Stimulated activated CD4-positive, alpha-beta T cell treated with anti-CD3 and anti-CD28 coated beads, Interleukin-4, amount 100 ng/mL, for 48 hours (primary cell): ENCODE results near the gene DGLUCY.
A peak's percentile ranks its signal among the peaks of the same experiment; 100 is the strongest.
"Not testable (repeated sequence)": the region's sequence is repeated elsewhere in the genome, so short reads cannot be mapped to it uniquely, and the experiment has no call there.

Experiments used
- DNase-seq, 2 donors: peaks; one replicate each; pipeline ENCODE4 v3.0.0-alpha.2; 2020; ENCODE audit warnings: low read depth in 2 of 2

The DGLUCY gene

GRCh38 chr14:91113829-91114078 lies at the start of gene DGLUCY:
Gene DGLUCY (plus strand): TSS chr14:91114073. CDS start chr14:91160295, 46,222 bp downstream.
- DNase-seq = peak in 1 of 2 donors; percentile 62

DNA sequence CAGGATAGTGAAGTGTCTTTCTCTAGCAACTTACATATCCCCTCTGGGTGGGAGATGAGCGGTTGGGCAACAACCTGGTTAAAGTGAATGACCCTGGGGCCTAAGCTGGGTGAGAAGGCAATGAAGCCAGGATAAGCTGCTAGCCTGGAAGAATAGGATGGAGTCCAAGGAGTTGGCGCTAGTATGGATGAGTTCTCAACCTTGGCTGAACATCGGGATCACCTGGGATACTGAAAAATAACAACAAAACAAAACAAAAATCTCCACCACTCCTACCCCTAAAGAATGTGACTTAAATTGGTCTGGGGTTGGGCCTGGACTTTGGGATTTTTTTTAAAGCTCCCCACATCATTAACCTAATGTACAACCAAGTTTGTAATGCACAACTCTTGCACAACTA lies 48.6 kb upstream of the DGLUCY start:
- no peak for DNase-seq

- DNase-seq = no peak
Measured at GRCh38 chr14:91067186-91067585, 46.7 kb upstream of the DGLUCY start.

DNA sequence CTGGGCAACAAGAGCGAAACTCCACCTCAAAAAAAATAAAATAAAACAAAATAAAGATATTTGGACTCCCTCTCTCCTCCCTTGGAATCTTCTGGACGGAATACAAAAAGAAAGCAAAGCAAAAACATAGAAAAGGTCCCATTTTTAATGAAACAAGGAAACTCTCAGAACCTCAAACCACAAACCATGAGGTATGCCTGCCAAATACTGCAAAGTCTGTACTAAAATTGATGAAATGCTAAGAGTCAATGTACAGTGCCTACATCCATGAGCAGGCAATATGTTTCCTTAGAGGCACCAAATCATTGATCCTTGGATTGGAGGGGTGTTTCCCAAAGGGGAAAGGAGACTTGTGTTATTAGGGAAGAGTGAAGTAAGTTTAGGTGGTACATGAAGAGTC lies 45.2 kb upstream of the DGLUCY start:
- DNase-seq = no peak

GRCh38 chr14:91070572-91070971 lies 43.3 kb upstream of the DGLUCY start:
- DNase-seq = no peak

GRCh38 chr14:91075553-91075952 lies 38.3 kb upstream of the DGLUCY start:
- DNase-seq = no peak

DNA sequence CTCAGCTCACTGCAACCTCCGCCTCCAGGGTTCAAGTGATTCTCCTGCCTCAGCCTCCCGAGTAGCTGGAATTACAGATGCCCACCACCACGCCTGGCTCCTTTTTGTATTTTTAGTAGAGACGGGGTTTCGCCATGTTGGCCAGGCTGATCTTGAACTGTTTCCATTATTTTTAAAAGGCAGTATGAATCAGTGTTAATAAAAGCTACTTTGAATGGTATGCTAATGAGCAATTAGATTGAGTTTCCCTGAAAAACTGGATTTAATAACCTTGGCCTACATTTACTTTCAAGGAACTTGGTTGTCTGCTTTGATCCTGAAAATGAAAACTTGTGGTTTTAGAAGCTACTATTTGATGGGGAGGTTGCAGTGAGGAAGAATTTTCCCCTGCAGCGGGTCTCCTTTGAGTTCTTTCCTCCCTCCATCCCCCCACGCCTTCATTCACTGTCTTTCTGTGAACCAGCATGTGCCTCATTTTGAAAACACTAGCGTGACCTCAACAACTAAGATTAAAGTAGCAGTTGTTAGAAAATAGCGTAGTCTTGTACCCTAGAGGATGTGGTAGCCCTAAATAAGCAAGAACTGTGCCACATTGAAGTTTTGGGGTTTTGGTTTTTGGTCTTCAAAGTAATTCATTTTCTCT lies 35.7 kb upstream of the DGLUCY start:
- peak in 1 of 2 donors; percentile 58 for DNase-seq

- DNase-seq = no peak
Measured at GRCh38 chr14:91080071-91080470, 33.8 kb upstream of the DGLUCY start.

GRCh38 chr14:91082282-91082681 lies 31.6 kb upstream of the DGLUCY start:
- DNase-seq = no peak

DNA sequence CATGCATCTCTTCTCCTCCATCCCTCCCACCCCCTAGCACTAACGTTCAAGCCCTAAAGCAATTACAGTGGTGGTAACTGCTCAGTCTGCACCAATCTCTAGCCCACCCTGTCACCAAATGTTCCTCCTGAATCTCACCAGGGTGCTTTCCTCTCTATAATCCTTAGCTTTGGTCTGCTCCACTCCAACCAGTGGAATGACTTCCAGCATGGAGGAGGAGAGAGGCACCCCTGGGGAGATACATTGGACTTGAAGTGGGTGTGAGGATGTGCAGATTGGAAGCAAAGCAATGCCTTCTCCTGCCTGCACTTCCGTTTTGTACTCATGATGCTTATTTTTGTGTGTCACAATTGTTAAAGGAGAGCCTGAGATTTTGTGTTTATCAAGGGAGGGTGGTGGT lies 29.4 kb upstream of the DGLUCY start:
- no peak for DNase-seq

DNA sequence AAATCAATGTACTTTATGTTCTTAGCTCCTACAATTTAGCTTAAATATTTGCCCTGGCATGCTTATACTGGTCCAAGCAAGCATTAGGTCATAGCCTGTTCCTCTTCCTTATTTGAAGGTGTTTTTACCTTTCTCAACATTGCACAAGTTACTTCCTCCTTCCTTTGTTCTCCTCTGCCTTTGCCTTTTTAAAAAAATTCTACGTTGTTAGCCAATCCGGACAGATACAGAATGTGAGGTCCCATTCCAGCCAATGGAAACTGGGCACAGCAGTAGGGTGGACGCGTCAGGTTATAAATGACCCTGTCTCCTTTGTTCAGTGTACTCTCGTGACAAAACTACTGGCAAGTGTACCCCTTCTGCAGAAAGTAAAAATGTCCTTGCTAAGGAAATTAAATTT lies 26.4 kb upstream of the DGLUCY start:
- DNase-seq = not testable (repeated sequence)

GRCh38 chr14:91088585-91089235 lies 25.2 kb upstream of the DGLUCY start:
- no peak for DNase-seq

- DNase-seq = no peak
Measured at GRCh38 chr14:91089958-91090535, 23.8 kb upstream of the DGLUCY start.

DNA sequence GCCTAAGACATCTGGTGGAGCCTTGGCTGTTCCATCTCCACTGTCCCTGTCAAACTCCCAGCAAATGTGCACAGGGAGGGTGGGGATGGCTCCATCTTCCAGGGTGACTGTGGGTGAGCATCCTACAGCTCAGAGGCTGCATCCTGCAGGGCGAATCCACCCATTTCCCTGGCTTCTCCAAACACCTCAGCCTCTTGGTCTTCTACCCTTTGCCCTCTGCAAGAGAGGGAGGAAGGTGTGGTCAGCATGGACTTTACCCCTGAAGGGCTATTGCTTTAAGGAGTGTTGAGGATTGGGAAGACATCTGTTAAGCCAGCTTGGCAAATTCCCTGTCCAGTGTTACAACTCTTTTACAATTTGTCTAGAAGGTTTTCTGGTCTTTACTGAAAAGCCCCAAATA lies 23.1 kb upstream of the DGLUCY start:
- no peak for DNase-seq

DNA sequence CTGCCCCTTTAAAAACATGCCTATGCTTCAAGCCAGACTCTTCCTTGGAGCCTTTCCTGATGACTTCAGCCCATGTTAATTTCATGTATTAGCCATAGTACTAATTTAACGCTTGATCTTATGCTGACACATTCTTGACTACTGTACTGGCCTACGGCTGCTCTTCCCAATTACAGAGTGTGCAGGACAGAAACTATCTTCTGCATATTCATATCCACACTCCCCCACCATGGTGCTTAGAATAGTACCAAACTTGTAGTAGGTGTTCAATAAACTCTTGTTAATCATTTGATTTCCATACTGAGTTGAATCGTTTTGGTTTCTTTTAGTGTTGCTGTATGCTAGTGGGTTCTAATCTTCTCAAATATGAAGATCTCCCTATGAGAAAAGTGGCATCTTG lies 21.8 kb upstream of the DGLUCY start:
- no peak for DNase-seq

DNA sequence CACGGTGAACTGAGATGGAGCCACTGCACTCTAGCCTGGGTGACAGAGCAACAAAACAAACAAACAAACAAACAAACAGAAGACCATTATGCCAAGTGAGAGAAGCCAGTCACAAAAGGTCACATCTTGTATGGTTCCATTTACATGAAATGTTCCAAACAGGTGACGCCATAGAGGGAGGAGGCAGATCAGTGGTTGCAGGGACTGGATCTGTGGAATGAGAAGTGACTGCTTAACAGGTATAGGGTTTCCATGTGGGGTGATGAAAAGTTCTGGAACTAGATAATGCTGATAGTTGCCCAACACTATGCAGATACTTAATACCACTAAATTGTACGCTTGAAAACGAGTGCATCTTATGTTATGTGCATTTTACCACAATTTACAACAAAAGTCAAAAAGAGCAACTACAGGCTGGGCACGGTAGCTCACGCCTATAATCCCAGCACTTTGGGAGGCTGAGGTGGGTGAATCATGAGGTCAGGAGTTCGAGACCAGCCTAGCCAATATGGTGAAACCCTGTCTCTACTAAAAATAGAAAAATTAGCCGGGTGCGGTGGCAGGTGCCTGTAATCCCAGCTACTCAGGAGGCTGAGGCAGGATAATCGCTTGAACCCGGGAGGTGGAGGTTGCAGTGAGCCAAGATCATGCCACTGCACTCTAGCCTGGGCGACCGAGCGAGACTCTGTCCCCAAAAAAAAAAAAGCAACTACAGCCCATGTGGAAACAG lies 20.0 kb upstream of the DGLUCY start:
- DNase-seq = not testable (repeated sequence)

DNA sequence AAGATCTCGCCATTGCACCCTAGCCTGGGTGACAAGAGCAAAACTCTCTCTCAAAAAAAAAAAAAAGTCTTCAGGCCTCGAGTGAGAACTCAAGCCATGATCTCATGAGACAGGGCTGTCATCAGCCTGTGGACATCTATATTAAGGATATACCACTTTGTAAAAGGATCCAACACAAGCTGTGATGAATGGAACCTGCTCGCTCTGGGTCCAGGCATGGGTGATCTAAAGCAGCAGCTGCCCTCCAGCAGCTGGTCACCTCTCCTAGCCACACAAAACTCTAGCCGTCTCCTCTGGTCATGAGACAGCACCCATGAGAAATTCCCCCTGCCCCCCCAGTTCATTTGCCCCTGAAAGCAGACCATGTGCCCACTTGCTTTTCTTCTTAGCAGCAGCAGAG lies 19.1 kb upstream of the DGLUCY start:
- no peak for DNase-seq

DNA sequence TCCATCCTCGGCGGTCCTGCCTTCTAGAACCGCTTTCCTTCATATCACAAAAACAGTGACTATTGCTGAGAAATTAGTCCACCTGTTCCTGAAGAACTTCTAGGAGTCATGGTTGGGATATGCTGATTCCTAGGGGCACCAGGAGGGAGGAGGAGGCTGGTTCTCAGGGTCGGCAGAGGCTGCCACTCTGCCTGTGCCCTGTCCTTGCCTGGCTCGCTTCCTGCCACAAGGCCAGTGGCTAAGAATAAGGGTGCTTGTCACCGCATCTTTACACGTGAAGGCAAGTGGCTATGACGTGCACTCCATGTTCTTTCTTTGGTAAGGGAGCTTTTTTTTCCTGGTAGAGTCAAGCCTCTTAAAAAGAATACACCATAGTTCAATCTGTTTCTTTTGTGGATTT lies 18.7 kb upstream of the DGLUCY start:
- no peak for DNase-seq

GRCh38 chr14:91097657-91098056 lies 16.2 kb upstream of the DGLUCY start:
- DNase-seq = not testable (repeated sequence)

- DNase-seq = no peak
Measured at GRCh38 chr14:91098591-91098990, 15.3 kb upstream of the DGLUCY start.

GRCh38 chr14:91100102-91100501 lies 13.8 kb upstream of the DGLUCY start:
- DNase-seq = no peak

- no peak for DNase-seq
Measured at GRCh38 chr14:91103116-91103515, 10.8 kb upstream of the DGLUCY start.
